Nephron (organoid): ENCODE results near the gene ST3GAL4.
A peak's percentile ranks its signal among the peaks of the same experiment; 100 is the strongest.

Source experiments
- H3K27ac Mint-ChIP-seq, 3 experiments: 2 replicates each; pipeline ENCODE4 v1.8.0; 2020; ENCODE audit warnings: mixed read lengths in 3 of 3, mild to moderate bottlenecking in 2 of 3, moderate library complexity in 1 of 3
- H3K27me3 Mint-ChIP-seq: 2 replicates; pipeline ENCODE4 v1.8.0; 2021; ENCODE audit warnings: low read depth, mild to moderate bottlenecking, moderate library complexity, mixed read lengths
- H3K36me3 Mint-ChIP-seq: 2 replicates; pipeline ENCODE4 v1.8.0; 2020; ENCODE audit warnings: low read depth, mixed read lengths
- H3K4me1 Mint-ChIP-seq: 2 replicates; pipeline ENCODE4 v1.8.0; 2020; ENCODE audit warnings: mixed read lengths
- H3K4me3 Mint-ChIP-seq, 3 experiments: 2 replicates each; pipeline ENCODE4 v1.8.0; 2020; ENCODE audit warnings: mild to moderate bottlenecking in 3 of 3, mixed read lengths in 3 of 3, moderate library complexity in 2 of 3
- H3K9me3 Mint-ChIP-seq: 2 replicates; pipeline ENCODE4 v1.8.0; 2020; ENCODE audit warnings: mixed read lengths
- TF ChIP-seq, protein P1 (sequence below), 3 experiments: fragments of 200-600 bp; sonication (generic); IDR thresholded peaks; one replicate each; pipeline ENCODE4 v1.5.0; 2021; ENCODE audit warnings: antibody characterized with exemption in 3 of 3; ENCODE audit not compliant: unreplicated experiment in 3 of 3

Gene ST3GAL4

DNA sequence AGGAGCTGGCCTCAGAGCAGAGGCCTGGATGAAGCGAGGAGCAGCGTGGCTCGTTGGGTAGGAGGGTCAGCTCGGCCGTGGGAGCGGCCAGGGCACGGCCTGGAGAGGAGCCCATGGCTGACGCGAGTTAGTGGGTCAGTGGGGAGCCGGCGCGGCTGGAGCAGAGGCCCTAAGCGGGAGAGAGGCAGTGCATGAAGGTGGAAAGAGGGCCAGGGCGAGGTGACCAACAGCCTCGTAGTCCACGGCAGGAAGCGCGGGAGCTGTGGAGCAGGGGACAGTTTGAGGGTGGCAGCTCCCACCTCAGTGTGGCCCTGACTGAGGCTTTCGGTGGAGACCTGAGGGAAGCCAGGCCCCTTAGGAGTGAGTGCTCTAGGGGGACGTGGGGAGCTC is 27.5 kb upstream of the ST3GAL4 start:
- H3K36me3 Mint-ChIP-seq: peaks cover 3% of the 10 kb centered on the region
- peak overlapping the region in 1 of 3 experiments; percentile 13 for H3K27ac Mint-ChIP-seq
- peaks cover 21% of the 10 kb centered on the region for H3K4me1 Mint-ChIP-seq
- TF ChIP-seq, protein P1, sequence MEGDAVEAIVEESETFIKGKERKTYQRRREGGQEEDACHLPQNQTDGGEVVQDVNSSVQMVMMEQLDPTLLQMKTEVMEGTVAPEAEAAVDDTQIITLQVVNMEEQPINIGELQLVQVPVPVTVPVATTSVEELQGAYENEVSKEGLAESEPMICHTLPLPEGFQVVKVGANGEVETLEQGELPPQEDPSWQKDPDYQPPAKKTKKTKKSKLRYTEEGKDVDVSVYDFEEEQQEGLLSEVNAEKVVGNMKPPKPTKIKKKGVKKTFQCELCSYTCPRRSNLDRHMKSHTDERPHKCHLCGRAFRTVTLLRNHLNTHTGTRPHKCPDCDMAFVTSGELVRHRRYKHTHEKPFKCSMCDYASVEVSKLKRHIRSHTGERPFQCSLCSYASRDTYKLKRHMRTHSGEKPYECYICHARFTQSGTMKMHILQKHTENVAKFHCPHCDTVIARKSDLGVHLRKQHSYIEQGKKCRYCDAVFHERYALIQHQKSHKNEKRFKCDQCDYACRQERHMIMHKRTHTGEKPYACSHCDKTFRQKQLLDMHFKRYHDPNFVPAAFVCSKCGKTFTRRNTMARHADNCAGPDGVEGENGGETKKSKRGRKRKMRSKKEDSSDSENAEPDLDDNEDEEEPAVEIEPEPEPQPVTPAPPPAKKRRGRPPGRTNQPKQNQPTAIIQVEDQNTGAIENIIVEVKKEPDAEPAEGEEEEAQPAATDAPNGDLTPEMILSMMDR (IDR thresholded peaks at IDR 0.05; ENCODE audit: unreplicated experiment in 3 of 3): no peak
- no peaks in the 10 kb centered on the region for H3K9me3 Mint-ChIP-seq
- no peak overlapping the region for H3K4me3 Mint-ChIP-seq
- no peaks in the 10 kb centered on the region for H3K27me3 Mint-ChIP-seq

DNA sequence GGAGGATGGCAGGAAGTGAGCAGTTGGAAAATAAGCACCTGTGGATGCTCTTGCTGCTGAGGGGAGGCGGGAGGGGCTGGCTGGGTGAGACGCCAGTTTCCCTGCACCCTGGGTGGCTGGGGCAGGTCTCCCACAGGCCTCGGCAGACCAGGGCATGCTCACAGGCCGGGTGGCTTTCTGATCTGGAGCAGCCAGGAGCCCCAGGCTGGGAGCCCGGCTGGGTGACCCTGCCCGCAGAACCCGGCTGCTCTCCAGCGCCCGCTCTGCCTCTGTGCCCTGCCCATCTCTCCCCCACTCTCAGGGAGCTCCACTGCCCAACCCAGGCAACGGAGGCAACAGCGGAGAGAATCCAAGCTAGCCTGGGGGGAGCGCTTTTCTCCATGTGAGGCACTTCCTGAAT is 27.0 kb upstream of the ST3GAL4 start:
- peaks cover 21% of the 10 kb centered on the region for H3K4me1 Mint-ChIP-seq
- H3K27ac Mint-ChIP-seq: no peak overlapping the region

DNA sequence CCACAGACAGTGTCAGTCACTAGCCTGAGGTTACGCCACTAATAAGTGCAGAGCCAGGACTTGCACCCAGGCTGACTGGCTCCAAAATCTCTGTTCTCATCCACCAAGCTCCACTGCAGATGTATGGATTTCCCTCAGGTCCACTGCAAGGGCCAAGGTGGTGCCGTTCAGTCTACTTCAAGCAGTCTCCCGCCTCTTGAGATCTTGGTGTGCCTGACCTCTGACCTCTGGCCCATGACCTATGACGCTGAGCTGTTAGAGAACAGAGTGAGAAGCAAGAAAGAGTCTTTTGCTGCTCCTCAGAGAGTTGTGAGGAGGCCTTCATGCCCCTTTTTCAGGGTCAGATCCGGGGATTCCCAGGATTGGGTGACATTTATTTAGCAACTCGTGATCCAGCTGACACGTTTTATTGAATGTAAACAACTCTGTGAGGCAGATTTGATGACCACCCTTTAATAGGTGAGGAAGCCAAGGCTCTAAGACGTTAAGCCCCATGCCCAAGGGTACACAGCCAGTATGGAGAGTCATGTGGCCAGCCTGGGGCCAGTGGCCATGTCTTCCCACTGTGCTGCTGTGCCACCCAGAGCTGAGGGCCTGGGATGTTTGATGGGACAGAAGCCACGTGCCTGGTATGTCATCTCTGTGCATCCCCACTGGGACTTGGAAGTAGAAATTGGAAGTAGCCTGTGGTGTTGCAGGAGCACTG is 26.4 kb upstream of the ST3GAL4 start:
- Mint-ChIP-seq H3K9me3 (no peaks in the 10 kb centered on the region), H3K4me3 (no peak overlapping the region), H3K4me1 (peaks cover 21% of the 10 kb centered on the region), H3K27me3 (no peaks in the 10 kb centered on the region), H3K36me3 (peaks cover 14% of the 10 kb centered on the region), H3K27ac (no peak overlapping the region)
- TF ChIP-seq, protein P1 (IDR thresholded peaks at IDR 0.05; ENCODE audit: unreplicated experiment in 3 of 3): no peak

More for the DNA sequence above, 27.0 kb upstream of the ST3GAL4 start:
- no peaks in the 10 kb centered on the region for H3K27me3 Mint-ChIP-seq
- TF ChIP-seq, protein P1 (IDR thresholded peaks at IDR 0.05; ENCODE audit: unreplicated experiment in 3 of 3): no peak
- H3K36me3 Mint-ChIP-seq: peaks cover 8% of the 10 kb centered on the region
- H3K9me3 Mint-ChIP-seq: no peaks in the 10 kb centered on the region
- no peak overlapping the region for H3K4me3 Mint-ChIP-seq

DNA sequence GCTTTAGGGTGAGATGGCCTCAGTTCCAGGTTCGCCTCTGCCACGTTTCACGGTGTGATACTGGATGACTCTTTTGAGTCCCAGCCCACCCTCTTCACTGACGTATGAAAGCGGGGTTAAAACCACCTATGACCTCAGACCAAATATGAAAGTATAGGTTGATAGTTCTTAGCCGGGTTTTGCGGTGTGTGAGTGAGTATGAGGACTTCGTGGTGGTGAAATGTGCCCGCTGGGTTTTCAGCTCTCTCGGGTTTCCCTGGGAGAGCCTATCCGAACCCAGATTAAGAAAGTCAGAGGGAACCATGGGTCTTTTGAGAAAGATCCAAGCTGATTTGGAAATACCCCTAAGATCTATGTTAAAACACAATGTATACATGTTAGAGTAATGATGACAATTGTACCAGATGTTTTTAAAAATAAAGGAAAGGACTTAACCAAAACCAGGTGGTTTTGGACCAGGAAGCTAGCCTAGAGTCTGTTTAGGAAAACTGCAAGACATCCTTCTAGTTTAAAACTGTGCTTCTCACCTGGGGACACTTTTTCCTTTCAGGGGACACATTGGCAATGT is 25.8 kb upstream of the ST3GAL4 start:
- Mint-ChIP-seq H3K27me3 (no peaks in the 10 kb centered on the region), H3K4me3 (no peak overlapping the region), H3K4me1 (peaks cover 22% of the 10 kb centered on the region), H3K9me3 (no peaks in the 10 kb centered on the region), H3K36me3 (peaks cover 14% of the 10 kb centered on the region), H3K27ac (peak overlapping the region in 1 of 3 experiments; percentile 26)
- TF ChIP-seq, protein P1 (IDR thresholded peaks at IDR 0.05; ENCODE audit: unreplicated experiment in 3 of 3): no peak

DNA sequence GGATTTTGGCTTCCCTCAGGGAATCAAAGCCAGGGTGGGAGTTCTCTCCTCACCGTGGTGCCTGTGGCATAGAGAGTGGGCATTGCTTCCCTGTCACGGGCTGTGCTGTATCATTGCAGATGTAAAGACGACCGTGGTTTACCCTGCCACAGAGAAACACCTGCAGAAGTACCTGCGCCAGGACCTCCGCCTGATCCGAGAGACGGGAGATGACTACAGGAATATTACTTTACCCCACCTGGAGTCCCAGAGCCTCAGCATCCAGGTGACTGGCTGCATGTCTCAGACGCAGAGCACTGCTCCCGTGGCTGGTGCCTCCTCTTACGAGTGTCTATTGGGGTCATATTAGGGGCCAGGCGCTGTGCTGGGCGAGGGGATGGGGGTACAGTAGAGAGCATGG is 24.2 kb upstream of the ST3GAL4 start:
- no peak overlapping the region for H3K4me3 Mint-ChIP-seq
- H3K9me3 Mint-ChIP-seq: no peaks in the 10 kb centered on the region

More for the DNA sequence above, 24.2 kb upstream of the ST3GAL4 start:
- Mint-ChIP-seq H3K27me3 (peaks cover 4% of the 10 kb centered on the region), H3K36me3 (peaks cover 17% of the 10 kb centered on the region), H3K4me1 (peaks cover 29% of the 10 kb centered on the region), H3K27ac (no peak overlapping the region)
- TF ChIP-seq, protein P1 (IDR thresholded peaks at IDR 0.05; ENCODE audit: unreplicated experiment in 3 of 3): no peak
